ENCODE data around the gene OR2V2. TPM values are rescaled to one million over a fixed set of nuclear protein-coding genes. Genes with fewer than 3 reads are reported as not detected.

The OR2V2 gene
- total RNA-seq, 4 donors from 2014 or later = not detected

DNA sequence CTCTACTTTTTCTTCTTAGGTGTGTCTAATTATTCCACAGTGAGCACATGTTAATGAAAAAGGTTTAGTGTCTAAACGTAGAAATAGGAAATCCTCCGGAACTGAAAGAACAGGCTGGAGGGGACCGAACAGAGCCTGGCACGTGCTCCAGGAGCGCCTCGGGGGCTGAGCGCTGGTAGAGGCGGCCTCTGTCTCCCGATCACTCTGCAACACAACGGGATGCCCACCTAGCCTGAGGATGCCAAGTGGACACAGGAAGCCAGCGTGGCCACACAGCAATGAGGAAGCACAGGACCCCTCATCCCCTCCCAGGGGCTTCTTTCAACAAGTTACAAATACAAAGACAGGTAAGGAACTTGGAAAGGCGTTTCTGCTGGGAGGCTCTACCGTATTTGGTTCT is 38.2 kb downstream of the OR2V2 start:
- Histone ChIP-seq H3K9me3 (no peaks in the 10 kb centered on the region), H3K36me3 (no peaks in the 10 kb centered on the region), H3K27me3 (no peaks in the 10 kb centered on the region), H3K4me1 (peaks cover 33% of the 10 kb centered on the region), H3K27ac (no peak overlapping the region), H3K4me3 (no peak overlapping the region)
- no peak for DNase-seq (ENCODE audit: low spot score in 2 of 2)
- WGBS = 91% methylated on average over 13 of the region's 13 CpGs
- TF ChIP-seq POLR2A (IDR thresholded peaks at IDR 0.05) = no peak

DNA sequence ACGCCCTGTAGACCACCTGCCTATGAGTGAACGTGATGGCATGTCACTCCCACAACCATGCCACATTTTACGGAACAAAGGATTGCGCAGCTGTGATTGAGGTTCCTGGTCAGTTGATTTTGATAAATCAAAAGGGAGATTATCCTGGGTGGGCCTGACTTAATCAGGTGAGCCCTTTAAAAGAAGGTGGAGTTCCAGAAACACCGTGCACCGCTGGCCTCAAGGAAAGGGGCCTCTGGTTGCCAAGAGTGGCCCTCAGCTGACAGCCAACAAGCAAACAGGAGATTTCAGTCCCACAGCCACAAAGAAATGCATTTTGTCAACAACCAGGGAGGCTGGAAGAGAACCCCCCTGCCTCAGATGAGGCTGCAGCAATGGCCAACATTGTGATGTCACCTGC is 38.6 kb downstream of the OR2V2 start:
- DNase-seq (ENCODE audit: low spot score in 2 of 2) = no peak
- H3K9me3 ChIP-seq = no peaks in the 10 kb centered on the region
- H3K4me3 ChIP-seq = no peak overlapping the region
- H3K36me3 ChIP-seq = no peaks in the 10 kb centered on the region
- H3K27ac ChIP-seq = no peak overlapping the region
- no peaks in the 10 kb centered on the region for H3K27me3 ChIP-seq
- H3K4me1 ChIP-seq = peaks cover 33% of the 10 kb centered on the region
- TF ChIP-seq POLR2AphosphoS5 (IDR thresholded peaks at IDR 0.05) (no peak), POLR2A (IDR thresholded peaks at IDR 0.05) (no peak), EP300 (IDR thresholded peaks at IDR 0.05) (no peak)
- TF ChIP-seq, protein P1, sequence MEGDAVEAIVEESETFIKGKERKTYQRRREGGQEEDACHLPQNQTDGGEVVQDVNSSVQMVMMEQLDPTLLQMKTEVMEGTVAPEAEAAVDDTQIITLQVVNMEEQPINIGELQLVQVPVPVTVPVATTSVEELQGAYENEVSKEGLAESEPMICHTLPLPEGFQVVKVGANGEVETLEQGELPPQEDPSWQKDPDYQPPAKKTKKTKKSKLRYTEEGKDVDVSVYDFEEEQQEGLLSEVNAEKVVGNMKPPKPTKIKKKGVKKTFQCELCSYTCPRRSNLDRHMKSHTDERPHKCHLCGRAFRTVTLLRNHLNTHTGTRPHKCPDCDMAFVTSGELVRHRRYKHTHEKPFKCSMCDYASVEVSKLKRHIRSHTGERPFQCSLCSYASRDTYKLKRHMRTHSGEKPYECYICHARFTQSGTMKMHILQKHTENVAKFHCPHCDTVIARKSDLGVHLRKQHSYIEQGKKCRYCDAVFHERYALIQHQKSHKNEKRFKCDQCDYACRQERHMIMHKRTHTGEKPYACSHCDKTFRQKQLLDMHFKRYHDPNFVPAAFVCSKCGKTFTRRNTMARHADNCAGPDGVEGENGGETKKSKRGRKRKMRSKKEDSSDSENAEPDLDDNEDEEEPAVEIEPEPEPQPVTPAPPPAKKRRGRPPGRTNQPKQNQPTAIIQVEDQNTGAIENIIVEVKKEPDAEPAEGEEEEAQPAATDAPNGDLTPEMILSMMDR (IDR thresholded peaks at IDR 0.05) = no peak
- whole genome bisulfite sequencing = 76% methylated on average over 6 of the region's 6 CpGs

DNA sequence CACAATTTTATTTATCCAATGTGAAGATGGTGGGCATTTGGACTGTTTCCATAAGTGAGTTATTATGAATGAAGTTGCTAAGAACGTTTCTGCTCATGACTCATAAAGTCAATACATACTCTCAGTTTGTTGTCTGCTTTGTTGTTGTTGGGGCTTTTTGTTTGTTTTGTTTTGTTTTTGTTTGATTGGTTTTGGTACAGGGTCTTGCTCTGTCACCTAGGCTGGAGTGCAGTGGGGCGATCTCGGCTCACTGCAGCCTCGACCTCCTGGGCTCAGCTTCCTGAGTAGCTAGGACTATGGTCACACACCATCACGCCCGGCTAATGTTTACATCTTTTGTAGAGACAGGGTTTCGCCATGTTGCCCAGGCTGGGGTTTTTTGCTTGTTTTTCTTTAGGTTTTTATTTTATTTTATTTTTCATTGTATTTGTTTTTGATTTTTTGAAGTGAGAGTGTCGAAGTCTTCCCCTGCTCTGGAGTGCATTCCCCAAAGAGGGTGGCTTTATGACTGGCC is 39.7 kb downstream of the OR2V2 start:
- no peak overlapping the region for H3K4me3 ChIP-seq
- TF ChIP-seq POLR2A (IDR thresholded peaks at IDR 0.05) = no peak
- TF ChIP-seq POLR2AphosphoS5 (IDR thresholded peaks at IDR 0.05) = no peak
- no peaks in the 10 kb centered on the region for H3K9me3 ChIP-seq
- DNase-seq (ENCODE audit: low spot score in 2 of 2) = no peak
- H3K36me3 ChIP-seq = no peaks in the 10 kb centered on the region
- H3K27ac ChIP-seq = peak overlapping the region; percentile 24
- H3K4me1 ChIP-seq = peaks cover 34% of the 10 kb centered on the region
- WGBS = 55% methylated on average over 8 of the region's 8 CpGs
- no peaks in the 10 kb centered on the region for H3K27me3 ChIP-seq

DNA sequence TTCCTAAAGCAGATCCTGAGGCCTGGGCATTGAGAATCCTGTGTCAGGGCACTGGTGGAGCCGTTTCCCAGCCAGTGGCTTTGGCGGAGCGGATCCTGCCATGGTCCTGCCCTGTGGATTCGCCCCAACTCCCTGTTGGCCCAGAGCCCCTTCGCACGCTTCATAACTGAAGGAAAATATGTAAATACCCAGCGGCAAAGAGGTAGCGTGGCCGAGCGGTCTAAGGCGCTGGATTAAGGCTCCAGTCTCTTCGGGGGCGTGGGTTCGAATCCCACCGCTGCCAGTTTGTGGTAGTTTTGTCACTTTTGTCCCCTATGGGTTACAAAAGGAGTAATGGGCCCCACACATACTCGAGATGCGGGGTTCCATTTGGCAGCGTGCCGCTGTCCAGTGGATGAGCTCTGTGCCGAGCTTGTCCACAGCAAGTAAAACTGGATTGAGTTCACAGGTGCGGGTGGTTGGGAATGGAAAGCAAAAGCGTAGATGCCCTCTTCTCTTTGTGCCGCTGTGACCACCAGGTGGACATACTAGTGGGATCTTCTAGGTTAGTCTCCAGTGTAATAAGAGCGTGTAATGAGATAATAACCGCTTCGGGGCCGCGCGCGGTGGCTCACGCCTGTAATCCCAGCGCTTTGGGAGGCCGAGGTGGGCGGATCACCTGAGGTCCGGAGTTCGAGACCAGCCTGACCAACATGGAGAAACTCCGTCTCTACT is 40.3 kb downstream of the OR2V2 start:
- peaks cover 40% of the 10 kb centered on the region for H3K4me1 ChIP-seq
- peak in 1 of 3 donors; percentile 36 for TF ChIP-seq POLR2AphosphoS5 (IDR thresholded peaks at IDR 0.05)
- no peak for TF ChIP-seq EP300 (IDR thresholded peaks at IDR 0.05)

DNA sequence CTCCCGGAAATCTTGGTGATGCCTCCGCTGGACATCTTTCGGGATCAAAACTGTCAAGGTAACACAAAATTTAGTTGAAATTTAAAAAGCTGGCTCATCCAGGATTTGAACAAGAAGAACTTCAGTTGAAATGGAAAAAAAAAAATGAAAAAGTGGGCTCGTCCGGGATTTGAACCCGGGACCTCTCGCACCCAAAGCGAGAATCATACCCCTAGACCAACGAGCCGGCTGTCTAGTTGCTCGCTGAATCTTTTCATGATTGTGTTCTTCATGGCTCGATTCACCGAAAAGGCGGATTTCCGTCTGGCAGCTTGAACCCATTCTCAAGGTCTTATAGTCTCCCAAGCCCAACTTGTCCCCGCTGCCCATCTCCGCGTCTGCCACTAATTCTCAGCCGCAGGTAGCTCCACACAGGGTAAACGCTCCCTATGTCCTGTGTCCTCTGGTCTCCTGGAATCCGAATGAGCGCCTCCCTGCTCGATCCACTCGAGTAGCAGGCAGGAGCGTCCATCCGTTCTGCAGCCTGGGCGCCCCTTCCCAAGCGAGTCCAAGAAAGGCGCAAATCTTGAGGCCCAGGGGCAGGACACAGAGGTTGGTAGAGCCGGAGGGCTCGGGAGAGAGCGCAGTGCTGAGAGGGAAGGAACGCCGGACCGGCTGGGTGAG is 41.4 kb downstream of the OR2V2 start:
- Histone ChIP-seq H3K4me1 (peaks cover 39% of the 10 kb centered on the region), H3K4me3 (peak overlapping the region; percentile 77), H3K9me3 (no peaks in the 10 kb centered on the region), H3K27me3 (no peaks in the 10 kb centered on the region), H3K27ac (peak overlapping the region; percentile 69), H3K36me3 (no peaks in the 10 kb centered on the region)
- under 1% methylated on average over 34 of the region's 35 CpGs for WGBS
- TF ChIP-seq POLR2AphosphoS5 (IDR thresholded peaks at IDR 0.05) = peak in 1 of 3 donors; percentile 42
- TF ChIP-seq, protein P1 (IDR thresholded peaks at IDR 0.05) = no peak
- peak in 1 of 2 donors; percentile 88 for DNase-seq (ENCODE audit: low spot score in 2 of 2)

More for the DNA sequence above, 40.3 kb downstream of the OR2V2 start:
- Histone ChIP-seq H3K27me3 (no peaks in the 10 kb centered on the region), H3K27ac (peak overlapping the region; percentile 24), H3K36me3 (no peaks in the 10 kb centered on the region), H3K9me3 (no peaks in the 10 kb centered on the region), H3K4me3 (peak overlapping the region; percentile 77)
- peak; percentile 89 to 92 for DNase-seq (ENCODE audit: low spot score in 2 of 2)
- WGBS = 10% methylated on average over 32 of the region's 37 CpGs

DNA sequence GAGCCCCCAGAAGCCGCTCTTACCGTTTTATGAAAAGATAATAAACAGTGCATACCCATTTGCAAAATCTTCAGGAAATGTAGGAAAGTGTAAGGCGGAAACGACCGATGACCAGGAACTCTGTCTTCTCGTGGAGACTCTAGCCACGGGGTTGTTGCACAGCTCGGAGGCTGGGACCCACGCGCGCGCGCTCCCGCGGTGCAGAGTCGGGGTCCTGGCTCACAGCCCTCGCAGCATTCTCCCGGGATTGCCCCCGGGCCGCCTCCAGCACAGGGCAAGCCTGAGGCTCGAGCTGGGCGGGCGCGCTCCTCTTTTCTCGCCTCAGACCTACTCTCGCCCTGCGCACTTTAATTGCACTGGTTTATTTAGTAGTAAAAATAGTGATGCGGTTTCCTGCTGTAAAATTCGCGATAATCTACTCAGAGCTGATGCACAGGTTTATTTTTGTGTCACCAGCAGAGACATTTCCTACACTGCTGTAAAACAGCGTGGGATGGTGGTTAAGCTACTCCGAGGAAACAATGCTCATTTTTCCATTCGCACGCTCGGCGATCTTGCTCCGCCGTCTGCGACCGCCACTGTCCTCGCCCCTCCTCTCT is 42.1 kb downstream of the OR2V2 start:
- no peak for TF ChIP-seq POLR2A (IDR thresholded peaks at IDR 0.05)
- no peak for TF ChIP-seq EP300 (IDR thresholded peaks at IDR 0.05)
- TF ChIP-seq, protein P1 (IDR thresholded peaks at IDR 0.05) = no peak
- Histone ChIP-seq H3K9me3 (no peaks in the 10 kb centered on the region), H3K4me3 (peak overlapping the region; percentile 77), H3K4me1 (peaks cover 36% of the 10 kb centered on the region), H3K27ac (peak overlapping the region; percentile 69), H3K27me3 (no peaks in the 10 kb centered on the region), H3K36me3 (no peaks in the 10 kb centered on the region)
- WGBS = 0% methylated on average over 29 of the region's 41 CpGs
- DNase-seq (ENCODE audit: low spot score in 2 of 2) = no peak
